ENCODE results near the gene TUBGCP6.

Gene TUBGCP6

GRCh38 chr22:50264104-50264745 lies 19.4 kb upstream of the TUBGCP6 start:
- no peak for DNase-seq

GRCh38 chr22:50262973-50263617 lies 18.3 kb upstream of the TUBGCP6 start:
- DNase-seq, result no peak

- no peak for DNase-seq
Measured at GRCh38 chr22:50262460-50262911, 17.7 kb upstream of the TUBGCP6 start.

GRCh38 chr22:50261615-50262459 lies 17.0 kb upstream of the TUBGCP6 start, which contains the start of gene MAPK12:
Gene MAPK12 (minus strand): TSS chr22:50261683. CDS start chr22:50261509, 174 bp downstream.
- DNase-seq, result no peak

GRCh38 chr22:50260801-50261614 lies 16.2 kb upstream of the TUBGCP6 start:
- peak; percentile 55 to 56 for DNase-seq

- no peak for DNase-seq
Measured at GRCh38 chr22:50260434-50260800, 15.6 kb upstream of the TUBGCP6 start.

- DNase-seq, result no peak
Measured at GRCh38 chr22:50259302-50259701, 14.5 kb upstream of the TUBGCP6 start.

GRCh38 chr22:50258361-50259292 lies 13.8 kb upstream of the TUBGCP6 start:
- no peak for DNase-seq

GRCh38 chr22:50257451-50258360 lies 12.9 kb upstream of the TUBGCP6 start:
- DNase-seq, result no peak

GRCh38 chr22:50257041-50257440 lies 12.2 kb upstream of the TUBGCP6 start:
- no peak for DNase-seq

- no peak for DNase-seq
Measured at GRCh38 chr22:50256258-50256862, 11.5 kb upstream of the TUBGCP6 start.

- no peak for DNase-seq
Measured at GRCh38 chr22:50255607-50256006, 10.8 kb upstream of the TUBGCP6 start.

- no peak for DNase-seq
Measured at GRCh38 chr22:50255099-50255498, 10.3 kb upstream of the TUBGCP6 start.

GRCh38 chr22:50253941-50254340 lies 9.1 kb upstream of the TUBGCP6 start:
- no peak for DNase-seq

GRCh38 chr22:50253046-50253915 lies 8.5 kb upstream of the TUBGCP6 start:
- no peak for DNase-seq

- peak; percentile 71 to 75 for DNase-seq
Measured at GRCh38 chr22:50252082-50253045, 7.5 kb upstream of the TUBGCP6 start.

- no peak for DNase-seq
Measured at GRCh38 chr22:50251477-50252081, 6.8 kb upstream of the TUBGCP6 start.
